Activated naive CD8-positive, alpha-beta T cell treated with anti-CD3 and anti-CD28 coated beads, Interleukin-2, amount 10 ng/mL, durations not matched to agents 7 days and 5 days (primary cell): Measurements from ENCODE around the gene RTN4RL1. TPM values are rescaled to one million over a fixed set of nuclear protein-coding genes. Genes with fewer than 3 reads are reported as not detected.
A peak's percentile ranks its signal among the peaks of the same experiment; 100 is the strongest.

Experiments used
- ATAC-seq: fragments of 150-1000 bp; cut with Tn5 transposase; one replicate; pipeline ENCODE4 v1.10.0; 2021; ENCODE audit warnings: low read depth, moderate library complexity
- POLR2A ChIA-PET: fragments of 350-600 bp; sonication (Branson Sonifier 250); formaldehyde crosslinking; loops from one replicate; lab custom pipeline; 2021; ENCODE audit warnings: antibody characterized with exemption; lab: Charles Lee
- DNase-seq: peaks from one replicate; pipeline ENCODE4 v3.0.0; 2021
- H3K27ac Mint-ChIP-seq: one replicate; pipeline ENCODE4 v1.8.0; 2022; ENCODE audit warnings: mild to moderate bottlenecking, mixed read lengths
- H3K27me3 Mint-ChIP-seq: one replicate; pipeline ENCODE4 v1.8.0; 2022; ENCODE audit warnings: mild to moderate bottlenecking, moderate library complexity, mixed read lengths
- H3K36me3 Mint-ChIP-seq: one replicate; pipeline ENCODE4 v1.8.0; 2021; ENCODE audit warnings: mild to moderate bottlenecking, mixed read lengths
- H3K4me1 Mint-ChIP-seq: one replicate; pipeline ENCODE4 v1.8.0; 2021; ENCODE audit warnings: mixed read lengths
- H3K4me3 Mint-ChIP-seq: one replicate; pipeline ENCODE4 v1.8.0; 2022; ENCODE audit warnings: mild to moderate bottlenecking, moderate library complexity, mixed read lengths
- H3K9me3 Mint-ChIP-seq: one replicate; pipeline ENCODE4 v1.8.0; 2021; ENCODE audit warnings: mixed read lengths
- total RNA-seq, 2 experiments: library from RNA; stranded (reverse); gene quantifications; one replicate each; pipeline ENCODE4 v1.2.3, GENCODE V29; 2021

The RTN4RL1 gene
- total RNA-seq, 2 experiments from 2014 or later = 0.22 to 0.45 TPM

DNA sequence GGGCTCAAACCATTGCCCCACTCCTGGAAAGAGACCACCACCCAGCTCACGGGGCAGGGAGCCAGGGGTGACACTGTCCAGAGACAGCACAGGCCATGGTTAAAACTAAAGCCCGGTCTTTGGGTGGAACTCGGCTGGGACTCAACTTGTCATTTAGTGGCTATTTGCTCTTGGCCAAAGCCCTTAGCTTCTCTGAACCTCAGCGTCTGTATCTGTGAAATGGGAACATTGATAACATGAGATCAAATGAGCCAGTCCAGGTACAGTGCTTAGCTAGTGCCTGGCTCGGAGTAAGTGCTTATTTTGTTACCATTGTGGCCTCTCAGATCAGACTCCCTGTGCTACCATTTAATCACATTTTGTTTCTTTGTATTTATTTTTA is 48.5 kb downstream of the RTN4RL1 start:
- POLR2A ChIA-PET = interaction anchor here (0.6 kb wide), 1 partner anchor 108 kb away, joined by 4 read pairs; no protein-coding TSS in a partner anchor
- no peak for DNase-seq
- no peaks in the 10 kb centered on the region for H3K9me3 Mint-ChIP-seq
- peak overlapping the region; percentile 87 for H3K27ac Mint-ChIP-seq
- H3K4me1 Mint-ChIP-seq = peaks cover 26% of the 10 kb centered on the region
- peaks cover 4% of the 10 kb centered on the region for H3K36me3 Mint-ChIP-seq
- peaks cover 3% of the 10 kb centered on the region for H3K27me3 Mint-ChIP-seq
- no peak for ATAC-seq
- H3K4me3 Mint-ChIP-seq = peak overlapping the region; percentile 79

DNA sequence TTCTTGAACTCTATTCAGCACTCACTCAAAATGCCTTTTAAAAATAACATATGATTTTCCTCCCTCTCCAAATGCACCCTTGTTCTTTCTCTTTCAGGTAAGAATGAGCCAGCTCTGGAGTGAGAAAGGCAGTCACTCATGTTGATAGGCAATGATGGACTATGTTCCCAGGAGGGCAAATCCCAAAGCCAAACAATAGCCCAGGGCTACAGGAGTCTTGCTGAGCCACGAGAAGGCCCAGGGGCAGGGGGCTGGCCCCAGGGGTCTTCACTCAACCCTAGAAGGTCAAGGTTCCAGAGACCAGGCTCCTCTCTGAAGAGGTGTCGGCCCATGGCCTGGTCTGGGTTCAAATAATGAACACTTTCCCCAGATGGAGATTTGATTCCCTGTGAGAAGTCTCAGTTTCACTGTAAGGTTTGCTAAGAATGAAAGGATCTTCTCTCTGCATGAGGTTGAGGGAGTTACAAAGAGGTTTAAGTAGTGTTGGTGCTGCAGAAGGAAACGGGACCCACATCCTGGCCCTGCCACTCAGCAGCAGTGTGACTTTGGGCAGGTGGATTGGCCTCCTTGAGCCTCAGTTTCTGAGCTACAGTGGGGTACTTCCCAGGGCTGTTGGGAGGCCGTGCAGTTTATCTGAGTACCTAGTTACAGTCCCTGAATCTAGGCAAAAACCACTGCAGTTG is 49.0 kb downstream of the RTN4RL1 start:
- Mint-ChIP-seq H3K27ac (peak overlapping the region; percentile 87), H3K36me3 (peaks cover 4% of the 10 kb centered on the region), H3K4me3 (peak overlapping the region; percentile 79), H3K9me3 (peaks cover 1% of the 10 kb centered on the region), H3K27me3 (peaks cover 3% of the 10 kb centered on the region), H3K4me1 (peaks cover 26% of the 10 kb centered on the region)
- DNase-seq (peak; percentile 46), ATAC-seq (peak; percentile 98)
- POLR2A ChIA-PET = interaction anchor here (0.6 to 1.7 kb wide), 3 partner anchors 106 to 260 kb away, joined by 3 to 4 read pairs (median 3); no protein-coding TSS in a partner anchor

DNA sequence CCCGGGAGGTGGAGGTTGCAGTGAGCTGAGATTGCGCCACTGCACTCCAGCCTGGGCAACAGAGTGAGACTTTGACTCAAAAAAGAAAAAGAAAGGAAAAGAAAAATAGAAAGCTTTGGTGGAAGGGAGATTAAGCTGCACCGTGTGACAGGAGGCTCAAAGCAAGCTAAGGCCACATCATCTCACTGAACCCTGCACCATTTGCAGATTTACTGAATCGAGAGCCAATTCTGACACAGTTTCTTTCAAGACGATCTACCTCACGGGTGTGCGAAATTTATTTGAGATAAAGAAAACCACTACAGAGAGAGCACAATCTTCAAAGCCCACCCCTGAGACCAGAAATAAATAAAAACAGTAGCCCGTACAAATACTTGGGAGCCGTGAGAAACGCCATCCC is 49.6 kb downstream of the RTN4RL1 start:
- POLR2A ChIA-PET = interaction anchor here (1.0 to 1.7 kb wide), 2 partner anchors 105 to 259 kb away, joined by 3 read pairs; no protein-coding TSS in a partner anchor
- Mint-ChIP-seq H3K27ac (peak overlapping the region; percentile 87), H3K4me1 (peaks cover 26% of the 10 kb centered on the region), H3K9me3 (peaks cover 4% of the 10 kb centered on the region), H3K36me3 (peaks cover 4% of the 10 kb centered on the region), H3K27me3 (peaks cover 3% of the 10 kb centered on the region), H3K4me3 (peak overlapping the region; percentile 79)
- DNase-seq = no peak
- ATAC-seq = peak; percentile 27

DNA sequence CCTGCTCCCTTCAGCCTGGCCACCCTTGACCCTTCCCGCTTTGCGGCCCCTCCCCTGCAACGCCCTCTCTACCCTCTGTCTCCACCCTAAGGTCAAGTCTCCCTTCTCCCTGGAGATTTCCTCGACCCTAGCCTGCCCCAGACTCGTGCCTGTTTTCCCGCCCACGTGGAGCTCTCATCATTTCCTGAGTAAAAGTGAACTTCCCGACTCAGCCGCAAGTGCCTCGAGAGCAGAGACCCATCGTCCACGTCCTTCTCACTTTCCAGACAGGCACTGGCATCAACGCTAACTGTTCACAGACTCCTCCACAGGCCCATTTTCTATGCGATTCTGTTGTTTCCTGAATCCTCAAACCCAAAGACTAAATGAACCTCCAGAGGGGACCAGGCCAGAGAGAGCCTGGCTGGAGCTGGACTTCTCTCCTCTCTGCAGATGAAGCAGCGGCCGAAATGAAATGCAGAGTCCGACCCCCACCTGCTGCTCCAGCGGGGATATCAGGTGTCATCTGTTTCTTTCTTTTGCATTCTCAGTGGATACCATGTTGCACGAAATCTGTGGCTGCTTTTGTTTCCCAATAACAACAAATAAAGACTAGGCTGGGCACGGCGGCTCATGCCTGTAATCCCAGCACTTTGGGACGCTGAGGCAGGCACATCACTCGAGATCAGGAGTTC is 52.5 kb downstream of the RTN4RL1 start:
- DNase-seq = no peak
- ATAC-seq = no peak
- Mint-ChIP-seq H3K36me3 (peaks cover 4% of the 10 kb centered on the region), H3K9me3 (peaks cover 4% of the 10 kb centered on the region), H3K27me3 (peaks cover 2% of the 10 kb centered on the region), H3K4me1 (peaks cover 31% of the 10 kb centered on the region), H3K4me3 (no peak overlapping the region), H3K27ac (no peak overlapping the region)
- POLR2A ChIA-PET = interaction anchor here (0.6 kb wide), 1 partner anchor 48 kb away, joined by 5 read pairs; no protein-coding TSS in a partner anchor

- peaks cover 29% of the 10 kb centered on the region for H3K4me1 Mint-ChIP-seq
- H3K27me3 Mint-ChIP-seq = peaks cover 7% of the 10 kb centered on the region
- ATAC-seq = no peak
- H3K27ac Mint-ChIP-seq = no peak overlapping the region
- H3K9me3 Mint-ChIP-seq = peaks cover 4% of the 10 kb centered on the region
- H3K4me3 Mint-ChIP-seq = no peak overlapping the region
- POLR2A ChIA-PET = no interaction called here
- no peak for DNase-seq
- H3K36me3 Mint-ChIP-seq = peaks cover 4% of the 10 kb centered on the region
Observed at GRCh38 chr17:1970843-1971384, 54.2 kb downstream of the RTN4RL1 start.

GRCh38 chr17:1969712-1970111 is 55.4 kb downstream of the RTN4RL1 start:
- no peak for ATAC-seq
- Mint-ChIP-seq H3K4me3 (no peak overlapping the region), H3K4me1 (peaks cover 18% of the 10 kb centered on the region), H3K36me3 (peaks cover 2% of the 10 kb centered on the region), H3K27me3 (peaks cover 7% of the 10 kb centered on the region), H3K9me3 (peaks cover 4% of the 10 kb centered on the region), H3K27ac (no peak overlapping the region)
- POLR2A ChIA-PET = no interaction called here
- no peak for DNase-seq

DNA sequence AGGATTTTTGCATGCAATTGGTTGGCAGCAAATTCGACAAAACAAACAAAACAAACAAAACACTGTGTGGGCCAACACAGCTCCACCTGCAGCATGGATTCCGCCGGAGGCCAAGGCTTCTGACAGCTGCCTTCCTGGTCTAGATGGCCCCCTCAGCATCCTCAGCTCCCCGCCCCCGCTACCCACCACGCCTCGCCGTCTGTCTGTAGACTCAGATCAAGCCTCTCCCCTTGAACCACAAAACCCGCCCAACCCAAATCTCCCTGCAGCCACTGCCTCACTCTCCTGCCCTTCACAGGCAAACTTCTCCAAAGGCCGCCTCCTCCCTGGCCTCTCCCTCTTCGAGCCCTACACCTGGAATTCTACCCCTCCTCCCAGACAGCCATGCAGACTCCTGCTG is 57.9 kb downstream of the RTN4RL1 start:
- peak; percentile 49 for DNase-seq
- Mint-ChIP-seq H3K36me3 (no peaks in the 10 kb centered on the region), H3K4me3 (peak overlapping the region; percentile 6), H3K4me1 (peaks cover 14% of the 10 kb centered on the region), H3K27me3 (peaks cover 7% of the 10 kb centered on the region), H3K27ac (peak overlapping the region; percentile 37), H3K9me3 (peaks cover 4% of the 10 kb centered on the region)
- POLR2A ChIA-PET = no interaction called here
- ATAC-seq = peak; percentile 85

GRCh38 chr17:1966274-1967086 is 58.7 kb downstream of the RTN4RL1 start:
- H3K27me3 Mint-ChIP-seq = peaks cover 7% of the 10 kb centered on the region
- ATAC-seq (no peak), DNase-seq (no peak)
- H3K36me3 Mint-ChIP-seq = no peaks in the 10 kb centered on the region
- peaks cover 14% of the 10 kb centered on the region for H3K4me1 Mint-ChIP-seq
- H3K9me3 Mint-ChIP-seq = peaks cover 4% of the 10 kb centered on the region
- H3K27ac Mint-ChIP-seq = no peak overlapping the region
- POLR2A ChIA-PET = no interaction called here
- no peak overlapping the region for H3K4me3 Mint-ChIP-seq

DNA sequence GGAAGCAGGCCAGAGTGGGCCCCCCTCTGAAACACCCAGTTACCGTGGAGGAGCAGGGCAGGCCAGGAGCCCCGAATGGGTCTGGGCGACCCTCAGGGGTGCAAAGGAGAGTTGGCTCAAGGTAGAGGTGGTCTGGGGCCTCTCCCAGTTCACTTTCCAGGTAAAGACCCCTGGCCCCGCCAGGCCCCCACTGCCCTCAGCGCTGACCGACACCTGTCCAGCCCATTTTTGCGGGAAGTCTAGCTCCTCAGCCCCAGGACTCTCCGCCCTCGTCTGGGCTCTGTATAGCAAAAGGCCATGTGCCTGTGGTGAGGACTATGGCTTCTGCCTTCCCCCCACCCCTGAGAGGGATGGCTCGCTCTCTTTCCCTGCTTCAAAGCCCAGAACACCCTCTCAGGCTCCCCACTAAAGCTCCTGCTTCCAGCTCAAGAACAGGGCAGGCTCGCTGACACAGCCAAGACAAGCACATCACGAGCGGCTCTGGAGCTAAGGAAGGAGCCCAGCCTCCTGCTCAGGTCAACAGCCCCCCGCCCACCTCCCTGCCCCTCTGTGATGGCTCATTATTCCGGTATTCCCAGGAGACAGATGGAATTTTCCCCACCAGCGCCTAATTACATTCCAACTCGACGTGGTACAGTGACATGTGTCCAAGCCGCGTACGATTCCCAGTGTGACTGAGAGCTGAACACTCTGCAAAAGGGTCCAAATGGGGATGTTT is 59.4 kb downstream of the RTN4RL1 start:
- Mint-ChIP-seq H3K9me3 (no peaks in the 10 kb centered on the region), H3K27ac (no peak overlapping the region), H3K27me3 (peaks cover 7% of the 10 kb centered on the region), H3K4me1 (peaks cover 14% of the 10 kb centered on the region), H3K4me3 (no peak overlapping the region), H3K36me3 (no peaks in the 10 kb centered on the region)
- ATAC-seq = no peak
- POLR2A ChIA-PET = no interaction called here
- no peak for DNase-seq

- H3K27me3 Mint-ChIP-seq = peaks cover 5% of the 10 kb centered on the region
- H3K9me3 Mint-ChIP-seq = no peaks in the 10 kb centered on the region
- POLR2A ChIA-PET = interaction anchor here (0.7 kb wide), 2 partner anchors 16 to 995 kb away, joined by 3 to 5 read pairs; no protein-coding TSS in a partner anchor
- DNase-seq (no peak), ATAC-seq (no peak)
- no peaks in the 10 kb centered on the region for H3K36me3 Mint-ChIP-seq
- H3K27ac Mint-ChIP-seq = no peak overlapping the region
- no peak overlapping the region for H3K4me3 Mint-ChIP-seq
- H3K4me1 Mint-ChIP-seq = peaks cover 13% of the 10 kb centered on the region
Observed at GRCh38 chr17:1963250-1963649, 61.9 kb downstream of the RTN4RL1 start.

DNA sequence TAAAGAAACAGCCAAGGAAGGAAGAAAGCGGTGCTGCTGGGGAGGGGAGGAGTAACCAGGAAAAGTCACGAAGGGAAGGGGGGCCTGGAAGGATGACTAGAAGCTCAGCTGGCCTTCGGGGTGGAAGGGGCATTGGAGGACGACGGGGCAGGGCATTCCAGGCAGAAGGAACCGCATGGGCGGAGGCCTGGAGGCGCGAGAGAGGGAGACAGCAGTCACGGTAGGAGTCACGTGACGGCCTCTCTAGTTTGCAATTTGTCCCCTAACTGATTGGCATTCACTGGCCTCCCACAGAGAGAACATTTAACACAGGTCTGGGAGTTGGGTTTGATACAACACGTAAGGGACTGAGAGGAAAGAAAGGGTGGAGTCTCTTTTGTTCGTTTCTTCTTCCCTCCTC is 63.9 kb downstream of the RTN4RL1 start:
- no peak overlapping the region for H3K27ac Mint-ChIP-seq
- DNase-seq (no peak), ATAC-seq (no peak)
- H3K36me3 Mint-ChIP-seq = no peaks in the 10 kb centered on the region
- POLR2A ChIA-PET = no interaction called here
- H3K9me3 Mint-ChIP-seq = no peaks in the 10 kb centered on the region
- no peaks in the 10 kb centered on the region for H3K4me1 Mint-ChIP-seq
- H3K27me3 Mint-ChIP-seq = no peaks in the 10 kb centered on the region
- no peak overlapping the region for H3K4me3 Mint-ChIP-seq

DNA sequence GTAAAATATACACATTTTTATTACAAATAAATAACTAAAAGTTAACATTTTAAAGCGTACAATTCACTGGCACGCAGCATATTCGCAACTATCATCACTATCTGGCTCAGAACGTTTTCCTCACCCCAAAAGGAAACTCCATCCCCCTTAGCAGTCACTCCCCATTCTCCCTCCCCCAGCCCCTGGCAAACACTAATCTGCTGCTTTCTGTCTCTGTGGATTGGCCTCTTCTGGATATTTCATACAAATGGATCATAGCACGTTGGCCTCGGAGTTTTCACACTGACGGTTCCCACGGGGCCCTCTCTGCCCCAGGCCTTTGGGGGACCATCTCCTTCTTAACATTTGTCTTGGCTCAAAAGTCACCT is 64.6 kb downstream of the RTN4RL1 start:
- Mint-ChIP-seq H3K9me3 (no peaks in the 10 kb centered on the region), H3K4me3 (no peak overlapping the region), H3K27me3 (no peaks in the 10 kb centered on the region), H3K36me3 (no peaks in the 10 kb centered on the region), H3K27ac (no peak overlapping the region), H3K4me1 (no peaks in the 10 kb centered on the region)
- ATAC-seq (no peak), DNase-seq (no peak)
- POLR2A ChIA-PET = no interaction called here
